GM18951 (cell line): Measurements from ENCODE around the gene DSCAML1.

Experiments
- POLR2A ChIP-seq: IDR thresholded peaks from 4 replicates; pipeline ENCODE4 v1.6.1; 2011; ENCODE audit warnings: mild to moderate bottlenecking; ENCODE audit not compliant: insufficient read length, insufficient read depth; ENCODE audit errors: extremely low read depth
- in situ Hi-C: fragments of 300-500 bp; cut with MboI; formaldehyde crosslinking; loops from one replicate; pipeline ENCODE4 v1.12.0; 2022; ENCODE audit warnings: low sequenced_read_pairs, mixed read lengths, inconsistent platforms; ENCODE audit not compliant: unreplicated experiment

DSCAML1 gene

GRCh38 chr11:117481885-117482284 is 315.1 kb downstream of the DSCAML1 start:
- in situ Hi-C loops = no loop called here
- TF ChIP-seq POLR2A = no peak

- in situ Hi-C loops = no loop called here
- TF ChIP-seq POLR2A = no peak
These were observed 316.0 kb downstream of the DSCAML1 start for GRCh38 chr11:117481036-117481435.

GRCh38 chr11:117480221-117480620 is 316.8 kb downstream of the DSCAML1 start:
- no peak for TF ChIP-seq POLR2A
- in situ Hi-C loops = no loop called here

- no peak for TF ChIP-seq POLR2A
- in situ Hi-C loops = no loop called here
These were observed 317.6 kb downstream of the DSCAML1 start for GRCh38 chr11:117479372-117479771.

GRCh38 chr11:117478926-117479325 is 318.1 kb downstream of the DSCAML1 start:
- TF ChIP-seq POLR2A = no peak
- in situ Hi-C loops = no loop called here

GRCh38 chr11:117478126-117478860 is 318.7 kb downstream of the DSCAML1 start:
- in situ Hi-C loops = no loop called here
- no peak for TF ChIP-seq POLR2A

- TF ChIP-seq POLR2A = no peak
- in situ Hi-C loops = no loop called here
These were observed 319.3 kb downstream of the DSCAML1 start for GRCh38 chr11:117477721-117478120.

- TF ChIP-seq POLR2A = no peak
- in situ Hi-C loops = no loop called here
These were observed 320.4 kb downstream of the DSCAML1 start for GRCh38 chr11:117476531-117477142.

- in situ Hi-C loops = no loop called here
- TF ChIP-seq POLR2A = no peak
These were observed 321.1 kb downstream of the DSCAML1 start for GRCh38 chr11:117475716-117476530.

GRCh38 chr11:117473481-117474091 is 323.4 kb downstream of the DSCAML1 start:
- in situ Hi-C loops = no loop called here
- TF ChIP-seq POLR2A = no peak

- in situ Hi-C loops = no loop called here
- TF ChIP-seq POLR2A = no peak
These were observed 325.2 kb downstream of the DSCAML1 start for GRCh38 chr11:117471776-117472175.

GRCh38 chr11:117470576-117470975 is 326.4 kb downstream of the DSCAML1 start:
- in situ Hi-C loops = no loop called here
- TF ChIP-seq POLR2A = no peak

- in situ Hi-C loops = no loop called here
- TF ChIP-seq POLR2A = no peak
These were observed 328.1 kb downstream of the DSCAML1 start for GRCh38 chr11:117468888-117469287.
